HS-5 (cell line): ENCODE results near the gene IL1RAPL2.

Experiments used
- DNase-seq: peaks from one replicate; pipeline ENCODE4 v3.0.0-alpha.2; 2012; ENCODE audit warnings: low read depth

IL1RAPL2 gene

GRCh38 chrX:105468741-105469140 is 902.7 kb downstream of the IL1RAPL2 start:
- DNase-seq: no peak

- DNase-seq: no peak
These were observed 905.6 kb downstream of the IL1RAPL2 start for GRCh38 chrX:105471597-105471996.

- DNase-seq: no peak
These were observed 909.8 kb downstream of the IL1RAPL2 start for GRCh38 chrX:105475801-105476200.

GRCh38 chrX:105477351-105477750 is 911.4 kb downstream of the IL1RAPL2 start:
- no peak for DNase-seq

- no peak for DNase-seq
These were observed 914.8 kb downstream of the IL1RAPL2 start for GRCh38 chrX:105480646-105481310.

GRCh38 chrX:105483011-105483410 is 917.0 kb downstream of the IL1RAPL2 start:
- DNase-seq: no peak

GRCh38 chrX:105488716-105489115 is 922.7 kb downstream of the IL1RAPL2 start:
- DNase-seq: no peak

- DNase-seq: no peak
These were observed 929.4 kb downstream of the IL1RAPL2 start for GRCh38 chrX:105495376-105495775.

- no peak for DNase-seq
These were observed 936.3 kb downstream of the IL1RAPL2 start for GRCh38 chrX:105502336-105502735.

- DNase-seq: no peak
These were observed 949.6 kb downstream of the IL1RAPL2 start for GRCh38 chrX:105515561-105515960.

GRCh38 chrX:105526431-105526830 is 960.4 kb downstream of the IL1RAPL2 start:
- DNase-seq: no peak

GRCh38 chrX:105527759-105528158 is 961.8 kb downstream of the IL1RAPL2 start:
- DNase-seq: no peak

- DNase-seq: no peak
These were observed 968.0 kb downstream of the IL1RAPL2 start for GRCh38 chrX:105533951-105534350.

GRCh38 chrX:105543283-105543682 is 977.3 kb downstream of the IL1RAPL2 start:
- DNase-seq: no peak

- no peak for DNase-seq
These were observed 984.2 kb downstream of the IL1RAPL2 start for GRCh38 chrX:105550043-105550663.

- DNase-seq: peak; percentile 45
These were observed 986.4 kb downstream of the IL1RAPL2 start for GRCh38 chrX:105552395-105552794.

- no peak for DNase-seq
These were observed 987.1 kb downstream of the IL1RAPL2 start for GRCh38 chrX:105553118-105553517.

- peak; percentile 46 for DNase-seq
These were observed 998.5 kb downstream of the IL1RAPL2 start for GRCh38 chrX:105564501-105564900.

GRCh38 chrX:105565856-105566255 is 999.9 kb downstream of the IL1RAPL2 start:
- DNase-seq: no peak

- DNase-seq: no peak
These were observed 1001.1 kb downstream of the IL1RAPL2 start for GRCh38 chrX:105567082-105567481.

- no peak for DNase-seq
These were observed 1042.7 kb downstream of the IL1RAPL2 start for GRCh38 chrX:105608745-105609144.

- no peak for DNase-seq
These were observed 1043.5 kb downstream of the IL1RAPL2 start for GRCh38 chrX:105609530-105609929.

GRCh38 chrX:105610411-105610810 is 1044.4 kb downstream of the IL1RAPL2 start:
- peak; percentile 2 for DNase-seq
